ENCODE results near the gene NDUFS2. TPM values are rescaled to one million over a fixed set of nuclear protein-coding genes. Genes with fewer than 3 reads are reported as not detected.

The NDUFS2 gene
- total and polyA plus RNA-seq, 2 of the 8 experiments (the other 6 are each of a cell fraction or from before 2014, with no cell fraction given): 95.1 to 113 TPM

DNA sequence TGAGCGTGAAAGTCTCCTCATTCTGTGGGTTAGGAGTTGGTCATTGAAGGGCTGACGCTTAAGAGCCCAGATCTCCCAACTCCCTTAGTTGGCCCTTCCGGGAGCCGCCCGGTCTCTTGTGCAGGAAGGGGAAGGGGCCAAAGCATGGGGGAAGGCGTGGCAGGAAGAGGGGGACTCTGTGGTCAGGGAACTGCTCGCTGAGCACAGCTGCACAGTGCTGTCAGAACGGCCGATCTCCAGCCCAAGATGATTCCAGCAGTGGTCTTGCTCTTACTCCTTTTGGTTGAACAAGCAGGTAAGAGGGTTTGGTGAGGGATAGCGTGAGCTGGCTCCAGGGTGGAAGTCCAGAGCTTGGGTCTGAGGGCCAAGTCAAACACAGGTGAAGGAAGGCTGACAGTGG is 12.9 kb downstream of the NDUFS2 start, which contains the start of gene FCER1G (continued):
- TF ChIP-seq, protein P1, sequence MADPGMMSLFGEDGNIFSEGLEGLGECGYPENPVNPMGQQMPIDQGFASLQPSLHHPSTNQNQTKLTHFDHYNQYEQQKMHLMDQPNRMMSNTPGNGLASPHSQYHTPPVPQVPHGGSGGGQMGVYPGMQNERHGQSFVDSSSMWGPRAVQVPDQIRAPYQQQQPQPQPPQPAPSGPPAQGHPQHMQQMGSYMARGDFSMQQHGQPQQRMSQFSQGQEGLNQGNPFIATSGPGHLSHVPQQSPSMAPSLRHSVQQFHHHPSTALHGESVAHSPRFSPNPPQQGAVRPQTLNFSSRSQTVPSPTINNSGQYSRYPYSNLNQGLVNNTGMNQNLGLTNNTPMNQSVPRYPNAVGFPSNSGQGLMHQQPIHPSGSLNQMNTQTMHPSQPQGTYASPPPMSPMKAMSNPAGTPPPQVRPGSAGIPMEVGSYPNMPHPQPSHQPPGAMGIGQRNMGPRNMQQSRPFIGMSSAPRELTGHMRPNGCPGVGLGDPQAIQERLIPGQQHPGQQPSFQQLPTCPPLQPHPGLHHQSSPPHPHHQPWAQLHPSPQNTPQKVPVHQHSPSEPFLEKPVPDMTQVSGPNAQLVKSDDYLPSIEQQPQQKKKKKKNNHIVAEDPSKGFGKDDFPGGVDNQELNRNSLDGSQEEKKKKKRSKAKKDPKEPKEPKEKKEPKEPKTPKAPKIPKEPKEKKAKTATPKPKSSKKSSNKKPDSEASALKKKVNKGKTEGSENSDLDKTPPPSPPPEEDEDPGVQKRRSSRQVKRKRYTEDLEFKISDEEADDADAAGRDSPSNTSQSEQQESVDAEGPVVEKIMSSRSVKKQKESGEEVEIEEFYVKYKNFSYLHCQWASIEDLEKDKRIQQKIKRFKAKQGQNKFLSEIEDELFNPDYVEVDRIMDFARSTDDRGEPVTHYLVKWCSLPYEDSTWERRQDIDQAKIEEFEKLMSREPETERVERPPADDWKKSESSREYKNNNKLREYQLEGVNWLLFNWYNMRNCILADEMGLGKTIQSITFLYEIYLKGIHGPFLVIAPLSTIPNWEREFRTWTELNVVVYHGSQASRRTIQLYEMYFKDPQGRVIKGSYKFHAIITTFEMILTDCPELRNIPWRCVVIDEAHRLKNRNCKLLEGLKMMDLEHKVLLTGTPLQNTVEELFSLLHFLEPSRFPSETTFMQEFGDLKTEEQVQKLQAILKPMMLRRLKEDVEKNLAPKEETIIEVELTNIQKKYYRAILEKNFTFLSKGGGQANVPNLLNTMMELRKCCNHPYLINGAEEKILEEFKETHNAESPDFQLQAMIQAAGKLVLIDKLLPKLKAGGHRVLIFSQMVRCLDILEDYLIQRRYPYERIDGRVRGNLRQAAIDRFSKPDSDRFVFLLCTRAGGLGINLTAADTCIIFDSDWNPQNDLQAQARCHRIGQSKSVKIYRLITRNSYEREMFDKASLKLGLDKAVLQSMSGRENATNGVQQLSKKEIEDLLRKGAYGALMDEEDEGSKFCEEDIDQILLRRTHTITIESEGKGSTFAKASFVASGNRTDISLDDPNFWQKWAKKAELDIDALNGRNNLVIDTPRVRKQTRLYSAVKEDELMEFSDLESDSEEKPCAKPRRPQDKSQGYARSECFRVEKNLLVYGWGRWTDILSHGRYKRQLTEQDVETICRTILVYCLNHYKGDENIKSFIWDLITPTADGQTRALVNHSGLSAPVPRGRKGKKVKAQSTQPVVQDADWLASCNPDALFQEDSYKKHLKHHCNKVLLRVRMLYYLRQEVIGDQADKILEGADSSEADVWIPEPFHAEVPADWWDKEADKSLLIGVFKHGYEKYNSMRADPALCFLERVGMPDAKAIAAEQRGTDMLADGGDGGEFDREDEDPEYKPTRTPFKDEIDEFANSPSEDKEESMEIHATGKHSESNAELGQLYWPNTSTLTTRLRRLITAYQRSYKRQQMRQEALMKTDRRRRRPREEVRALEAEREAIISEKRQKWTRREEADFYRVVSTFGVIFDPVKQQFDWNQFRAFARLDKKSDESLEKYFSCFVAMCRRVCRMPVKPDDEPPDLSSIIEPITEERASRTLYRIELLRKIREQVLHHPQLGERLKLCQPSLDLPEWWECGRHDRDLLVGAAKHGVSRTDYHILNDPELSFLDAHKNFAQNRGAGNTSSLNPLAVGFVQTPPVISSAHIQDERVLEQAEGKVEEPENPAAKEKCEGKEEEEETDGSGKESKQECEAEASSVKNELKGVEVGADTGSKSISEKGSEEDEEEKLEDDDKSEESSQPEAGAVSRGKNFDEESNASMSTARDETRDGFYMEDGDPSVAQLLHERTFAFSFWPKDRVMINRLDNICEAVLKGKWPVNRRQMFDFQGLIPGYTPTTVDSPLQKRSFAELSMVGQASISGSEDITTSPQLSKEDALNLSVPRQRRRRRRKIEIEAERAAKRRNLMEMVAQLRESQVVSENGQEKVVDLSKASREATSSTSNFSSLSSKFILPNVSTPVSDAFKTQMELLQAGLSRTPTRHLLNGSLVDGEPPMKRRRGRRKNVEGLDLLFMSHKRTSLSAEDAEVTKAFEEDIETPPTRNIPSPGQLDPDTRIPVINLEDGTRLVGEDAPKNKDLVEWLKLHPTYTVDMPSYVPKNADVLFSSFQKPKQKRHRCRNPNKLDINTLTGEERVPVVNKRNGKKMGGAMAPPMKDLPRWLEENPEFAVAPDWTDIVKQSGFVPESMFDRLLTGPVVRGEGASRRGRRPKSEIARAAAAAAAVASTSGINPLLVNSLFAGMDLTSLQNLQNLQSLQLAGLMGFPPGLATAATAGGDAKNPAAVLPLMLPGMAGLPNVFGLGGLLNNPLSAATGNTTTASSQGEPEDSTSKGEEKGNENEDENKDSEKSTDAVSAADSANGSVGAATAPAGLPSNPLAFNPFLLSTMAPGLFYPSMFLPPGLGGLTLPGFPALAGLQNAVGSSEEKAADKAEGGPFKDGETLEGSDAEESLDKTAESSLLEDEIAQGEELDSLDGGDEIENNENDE (IDR thresholded peaks at IDR 0.05; ENCODE audit: insufficient replicate concordance, low read length): no peak
- no peak for TF ChIP-seq FOSL1 (IDR thresholded peaks at IDR 0.05; ENCODE audit: insufficient read depth, low read depth, low read length)
- TF ChIP-seq POLR2A (IDR thresholded peaks at IDR 0.05; ENCODE audit: control extremely low read depth in 1 of 2, low read depth in 2 of 2, low read length in 2 of 2): no peak
- TF ChIP-seq SP4 (IDR thresholded peaks at IDR 0.05; ENCODE audit: low read length): no peak
- TF ChIP-seq NANOG (IDR thresholded peaks at IDR 0.05; ENCODE audit: insufficient read depth, low read depth, low read length, poor library complexity, severe bottlenecking): no peak

All from H1 (cell line).